ENCODE data around the gene REG3G.
"Not testable (repeated sequence)": the region's sequence is repeated elsewhere in the genome, so short reads cannot be mapped to it uniquely, and the experiment has no call there.

REG3G gene

DNA sequence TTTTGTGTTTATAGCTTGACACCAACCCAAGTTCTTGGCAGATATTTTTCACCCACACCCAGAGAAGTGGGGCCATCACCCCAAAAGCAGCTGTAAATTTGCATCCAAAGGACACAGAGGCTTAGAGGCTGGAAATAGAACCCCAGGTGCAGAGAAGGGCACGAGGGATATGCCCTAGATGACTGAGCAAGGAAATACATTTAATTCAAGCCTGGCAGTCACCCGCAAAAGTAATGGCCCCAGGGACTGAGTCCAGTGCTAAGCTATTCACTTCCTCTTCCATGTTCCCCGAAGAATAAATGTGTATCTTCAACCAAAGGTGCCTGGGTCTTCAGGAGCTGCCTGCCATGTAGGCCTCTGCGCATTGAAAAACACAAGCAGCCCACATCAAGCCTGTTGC, 14.0 kb upstream of the REG3G start:
- in situ Hi-C loops (cut with MboI; ENCODE audit: low pct_unique_long_range_greater_than_20kb, low sequenced_read_pairs) = no loop called here
- DNase-seq = no peak

DNA sequence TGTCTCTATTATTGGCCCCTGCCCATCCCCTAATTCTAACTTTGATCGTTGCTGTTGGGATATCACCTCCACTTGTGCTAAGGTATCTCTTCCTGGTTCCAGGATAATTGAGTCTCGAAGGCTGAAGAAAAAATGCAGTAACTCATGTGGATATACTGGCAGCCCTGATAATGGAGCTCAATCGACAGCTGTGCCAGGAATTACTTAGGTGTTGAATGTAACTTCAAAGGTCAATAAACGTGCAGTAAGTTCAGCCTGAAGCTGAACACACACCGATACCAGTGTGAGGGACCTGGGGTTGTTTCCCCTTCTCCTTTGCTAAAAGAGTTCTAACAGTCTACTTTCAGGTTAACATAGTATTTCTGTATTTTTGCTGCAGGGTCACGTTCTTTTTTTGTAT, 11.9 kb upstream of the REG3G start:
- DNase-seq = no peak
- in situ Hi-C loops (cut with MboI; ENCODE audit: low pct_unique_long_range_greater_than_20kb, low sequenced_read_pairs) = no loop called here

DNA sequence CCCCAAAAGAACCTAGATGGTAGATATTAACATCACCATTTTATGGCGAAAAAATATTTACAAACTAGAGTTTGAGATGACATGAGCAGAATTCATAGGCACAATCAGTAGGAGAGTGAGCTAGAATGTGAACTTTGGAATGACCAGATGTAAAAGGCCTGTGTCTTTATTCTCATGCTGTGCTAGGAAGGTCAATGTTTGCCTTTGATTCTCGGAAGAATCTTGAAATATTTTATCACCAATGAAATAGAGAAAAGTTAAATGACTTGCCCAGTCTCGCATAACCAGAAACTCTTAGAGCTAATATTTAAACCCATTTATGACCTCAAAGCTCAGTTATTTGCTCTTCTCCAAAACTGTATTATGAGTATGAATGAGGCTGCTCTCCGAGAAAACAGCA, 9.2 kb upstream of the REG3G start:
- in situ Hi-C loops (cut with MboI; ENCODE audit: low pct_unique_long_range_greater_than_20kb, low sequenced_read_pairs) = no loop called here
- DNase-seq = no peak

DNA sequence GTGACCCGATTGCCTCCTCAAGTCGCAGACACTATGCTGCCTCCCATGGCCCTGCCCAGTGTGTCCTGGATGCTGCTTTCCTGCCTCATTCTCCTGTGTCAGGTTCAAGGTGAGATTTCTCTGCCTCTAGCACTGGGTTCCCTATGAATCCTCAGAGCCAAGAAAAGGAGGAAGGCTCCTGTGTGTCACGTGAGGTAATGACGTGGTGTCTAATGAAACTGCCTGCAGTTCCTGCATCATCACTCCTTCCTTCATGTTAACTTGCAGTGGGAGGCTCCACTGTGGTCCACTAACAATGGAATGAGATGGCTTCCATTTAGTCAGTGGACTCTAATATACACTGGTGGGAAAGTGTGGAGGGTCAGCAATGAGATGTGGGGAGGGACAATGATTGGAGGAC, 559 bp downstream of the REG3G start:
- in situ Hi-C loops (cut with MboI; ENCODE audit: low pct_unique_long_range_greater_than_20kb, low sequenced_read_pairs) = no loop called here
- no peak for DNase-seq

DNA sequence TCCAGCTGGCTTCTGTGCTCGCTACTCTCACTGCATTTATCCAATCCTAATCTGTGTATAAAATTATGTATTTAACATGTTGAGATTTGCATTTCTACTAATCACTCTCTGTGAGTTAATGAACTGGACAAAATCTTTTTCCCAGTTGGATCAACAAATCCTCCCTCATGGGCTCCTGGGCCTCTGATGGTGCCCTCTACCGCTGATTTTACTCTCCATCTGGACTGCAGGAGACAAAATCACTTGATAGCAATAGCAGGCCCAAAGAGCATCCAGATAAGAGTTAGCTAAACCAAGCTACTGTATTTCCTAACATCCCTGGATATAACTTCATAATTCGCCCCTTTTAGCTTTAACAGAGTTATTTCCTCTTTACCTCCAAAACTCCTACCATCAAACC, 14.4 kb downstream of the REG3G start:
- no peak for DNase-seq
- in situ Hi-C loops (cut with MboI; ENCODE audit: low pct_unique_long_range_greater_than_20kb, low sequenced_read_pairs) = no loop called here

DNA sequence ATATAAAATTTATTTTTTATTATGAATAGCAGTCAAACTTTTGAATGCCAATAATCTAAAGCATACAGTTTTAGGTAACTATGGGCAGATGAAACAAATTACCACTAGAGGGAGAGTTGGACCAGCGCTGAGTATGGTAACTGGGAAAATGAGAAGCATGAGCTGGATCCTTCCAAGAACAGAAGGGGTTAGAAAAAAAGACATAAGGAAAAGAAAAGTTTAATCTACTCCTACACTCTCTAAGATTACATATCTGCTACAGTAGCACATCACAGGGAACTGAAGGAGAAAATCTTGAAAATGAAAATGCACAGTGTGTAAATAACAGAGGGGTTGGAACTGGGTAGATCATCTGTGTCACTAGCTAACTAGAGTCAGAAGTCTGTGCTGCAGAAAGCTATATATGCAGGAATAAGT, 15.5 kb downstream of the REG3G start:
- peak; percentile 23 for DNase-seq
- in situ Hi-C loops (cut with MboI; ENCODE audit: low pct_unique_long_range_greater_than_20kb, low sequenced_read_pairs) = no loop called here

DNA sequence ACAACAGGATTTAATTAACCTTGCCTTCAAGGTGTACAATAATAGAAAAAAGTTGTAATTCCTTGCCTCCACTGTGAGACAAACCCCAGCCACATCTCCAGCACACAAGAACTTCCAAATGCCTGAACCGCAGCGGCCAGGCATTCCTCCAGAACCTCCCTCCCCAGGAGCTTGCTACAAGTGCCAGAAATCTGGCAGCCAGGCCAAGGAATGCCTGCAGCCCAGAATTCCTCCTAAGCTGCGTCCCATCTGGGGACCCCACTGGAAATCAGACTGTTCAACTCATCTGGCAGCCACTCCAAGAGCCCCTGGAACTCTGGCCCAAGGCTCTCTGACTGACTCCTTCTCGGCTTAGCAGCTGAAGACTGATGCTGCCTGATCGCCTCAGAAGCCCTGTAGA, 28.0 kb downstream of the REG3G start:
- in situ Hi-C loops (cut with MboI; ENCODE audit: low pct_unique_long_range_greater_than_20kb, low sequenced_read_pairs); DNase-seq: not testable (repeated sequence)

DNA sequence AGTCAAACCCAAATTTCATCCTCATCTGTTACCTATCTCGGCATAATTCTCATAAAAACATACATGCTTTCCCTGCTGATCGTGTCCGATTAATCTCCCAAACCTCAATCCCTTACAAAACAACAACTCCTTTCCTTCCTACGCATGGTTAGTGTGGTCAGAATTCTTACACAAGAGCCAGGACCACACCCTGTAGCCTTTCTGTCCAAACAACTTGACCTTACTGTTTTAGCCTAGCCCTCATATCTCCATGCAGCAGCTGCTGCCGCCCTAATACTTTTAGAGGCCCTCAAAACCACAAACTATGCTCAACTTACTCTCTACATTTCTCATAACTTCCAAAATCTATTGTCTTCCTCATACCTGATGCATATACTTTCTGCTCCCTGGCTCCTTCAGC, 29.3 kb downstream of the REG3G start:
- in situ Hi-C loops (cut with MboI; ENCODE audit: low pct_unique_long_range_greater_than_20kb, low sequenced_read_pairs); DNase-seq: not testable (repeated sequence)

DNA sequence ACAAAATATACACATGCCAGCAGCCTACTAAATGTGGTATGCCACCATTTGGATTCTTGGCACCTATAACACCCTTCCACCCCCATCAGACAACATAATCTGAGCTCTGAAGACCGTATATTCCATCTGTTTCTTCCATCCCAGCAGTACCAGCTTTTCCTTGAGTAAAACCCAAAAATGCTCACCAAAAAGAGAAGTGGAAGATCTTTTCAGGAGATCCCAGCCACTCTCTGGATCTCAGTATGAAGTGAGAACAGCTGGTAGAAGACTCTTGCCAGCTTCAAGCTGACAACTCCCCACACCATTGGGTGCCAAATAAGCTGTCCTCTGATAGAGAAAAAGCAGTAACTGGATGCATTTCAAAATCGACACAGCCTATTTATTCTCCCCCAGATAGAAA, 39.7 kb downstream of the REG3G start:
- in situ Hi-C loops (cut with MboI; ENCODE audit: low pct_unique_long_range_greater_than_20kb, low sequenced_read_pairs) = no loop called here
- DNase-seq = no peak

DNA sequence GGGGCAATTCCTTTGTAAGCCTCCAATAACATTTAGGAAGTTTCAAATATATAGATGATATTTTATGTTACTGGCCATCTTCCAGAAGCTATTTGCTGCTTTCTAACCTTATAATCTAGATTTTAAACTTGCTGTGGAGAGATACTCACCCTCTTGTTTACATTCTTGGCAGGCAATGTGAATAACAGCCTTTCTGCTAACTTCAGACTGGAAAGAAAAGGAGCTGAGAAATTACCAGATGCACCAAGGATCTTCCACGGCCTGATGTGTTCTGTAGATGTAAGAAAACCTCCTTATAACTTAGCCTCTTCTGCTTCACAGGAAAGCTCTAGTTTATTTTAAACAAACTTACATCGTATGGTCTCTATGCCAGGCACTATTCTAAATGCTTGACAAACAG, 45.6 kb downstream of the REG3G start:
- in situ Hi-C loops (cut with MboI; ENCODE audit: low pct_unique_long_range_greater_than_20kb, low sequenced_read_pairs) = no loop called here

More for the DNA sequence above, 45.6 kb downstream of the REG3G start:
- no peak for DNase-seq
